ENCODE results near the gene GALNT12.

DNA sequence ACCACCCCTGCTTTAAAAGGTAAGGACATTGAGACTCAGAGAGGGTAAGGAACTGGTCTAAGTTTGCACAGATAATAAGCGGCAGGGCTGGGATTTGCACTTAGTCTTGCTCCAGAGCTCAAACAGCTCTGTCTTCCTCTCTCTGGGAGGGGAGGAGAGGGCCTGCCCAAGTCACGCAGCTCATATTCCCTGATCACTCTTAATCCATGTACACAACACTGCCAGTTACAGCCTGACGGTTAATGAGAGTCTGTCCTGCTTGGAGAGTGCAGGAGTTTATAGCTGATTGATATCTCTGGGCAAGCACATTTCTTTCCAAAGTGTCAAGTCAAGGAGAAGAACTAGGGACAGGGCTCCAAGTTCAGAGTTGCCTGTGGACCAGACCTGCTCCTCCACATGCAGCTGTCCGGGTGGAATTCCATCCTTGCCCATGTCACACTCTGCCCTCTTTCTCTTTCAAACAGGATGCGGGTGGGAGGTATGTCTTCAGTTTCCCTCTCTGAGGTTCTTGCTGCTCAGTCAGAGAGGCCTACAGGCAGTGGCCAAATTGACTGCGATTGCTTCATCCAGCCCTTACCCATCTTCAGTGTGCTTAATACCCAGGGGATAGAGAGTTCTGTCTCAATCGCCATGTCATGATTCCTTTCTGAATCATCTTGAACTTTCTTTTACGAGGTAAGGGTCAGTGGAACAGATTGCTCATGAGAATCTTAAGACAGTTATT lies 54.5 kb downstream of the GALNT12 start:
- TF ChIP-seq EZH2phosphoT487 (IDR thresholded peaks at IDR 0.05; ENCODE audit: low read depth, severe bottlenecking, unreplicated experiment): no peak
- TF ChIP-seq, protein P1, sequence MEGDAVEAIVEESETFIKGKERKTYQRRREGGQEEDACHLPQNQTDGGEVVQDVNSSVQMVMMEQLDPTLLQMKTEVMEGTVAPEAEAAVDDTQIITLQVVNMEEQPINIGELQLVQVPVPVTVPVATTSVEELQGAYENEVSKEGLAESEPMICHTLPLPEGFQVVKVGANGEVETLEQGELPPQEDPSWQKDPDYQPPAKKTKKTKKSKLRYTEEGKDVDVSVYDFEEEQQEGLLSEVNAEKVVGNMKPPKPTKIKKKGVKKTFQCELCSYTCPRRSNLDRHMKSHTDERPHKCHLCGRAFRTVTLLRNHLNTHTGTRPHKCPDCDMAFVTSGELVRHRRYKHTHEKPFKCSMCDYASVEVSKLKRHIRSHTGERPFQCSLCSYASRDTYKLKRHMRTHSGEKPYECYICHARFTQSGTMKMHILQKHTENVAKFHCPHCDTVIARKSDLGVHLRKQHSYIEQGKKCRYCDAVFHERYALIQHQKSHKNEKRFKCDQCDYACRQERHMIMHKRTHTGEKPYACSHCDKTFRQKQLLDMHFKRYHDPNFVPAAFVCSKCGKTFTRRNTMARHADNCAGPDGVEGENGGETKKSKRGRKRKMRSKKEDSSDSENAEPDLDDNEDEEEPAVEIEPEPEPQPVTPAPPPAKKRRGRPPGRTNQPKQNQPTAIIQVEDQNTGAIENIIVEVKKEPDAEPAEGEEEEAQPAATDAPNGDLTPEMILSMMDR (IDR thresholded peaks at IDR 0.05; ENCODE audit: poor library complexity): no peak

Data from hepatocyte (in vitro differentiated cells).